GM19455 (cell line): Measurements from ENCODE around the gene IGF2.

Experiments used
- ATAC-seq: cut with Tn5 transposase; IDR thresholded peaks from one replicate; pipeline ENCODE4 v1.9.1; 2021; ENCODE audit not compliant: unreplicated experiment

Gene IGF2

GRCh38 chr11:2093575-2094353 is 45.4 kb downstream of the IGF2 start:
- no peak for ATAC-seq

GRCh38 chr11:2092956-2093412 is 46.2 kb downstream of the IGF2 start:
- no peak for ATAC-seq

DNA sequence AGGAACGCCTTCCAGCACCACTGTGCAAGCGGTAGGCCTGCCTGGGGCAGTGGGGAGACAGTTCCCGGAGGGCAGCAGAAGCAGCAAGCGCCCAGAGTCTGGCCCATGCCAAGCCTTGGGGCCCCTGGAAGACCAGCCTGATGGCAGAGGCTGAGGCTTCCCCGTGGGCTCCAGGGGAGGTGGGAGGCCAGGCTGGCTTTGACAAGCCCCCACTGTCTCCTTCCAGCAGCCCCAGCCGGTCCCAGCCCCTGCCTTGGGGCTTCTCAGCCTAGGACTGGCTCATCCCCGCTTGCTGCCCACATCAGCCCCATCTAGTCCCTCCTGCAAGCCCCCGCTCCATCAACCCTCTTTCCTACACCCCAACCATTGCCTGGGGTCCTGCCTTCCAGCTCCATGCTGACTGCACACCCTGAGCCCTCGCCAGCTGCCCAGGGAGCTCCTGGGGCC is 46.7 kb downstream of the IGF2 start:
- no peak for ATAC-seq

GRCh38 chr11:2091786-2092463 is 47.3 kb downstream of the IGF2 start:
- no peak for ATAC-seq

DNA sequence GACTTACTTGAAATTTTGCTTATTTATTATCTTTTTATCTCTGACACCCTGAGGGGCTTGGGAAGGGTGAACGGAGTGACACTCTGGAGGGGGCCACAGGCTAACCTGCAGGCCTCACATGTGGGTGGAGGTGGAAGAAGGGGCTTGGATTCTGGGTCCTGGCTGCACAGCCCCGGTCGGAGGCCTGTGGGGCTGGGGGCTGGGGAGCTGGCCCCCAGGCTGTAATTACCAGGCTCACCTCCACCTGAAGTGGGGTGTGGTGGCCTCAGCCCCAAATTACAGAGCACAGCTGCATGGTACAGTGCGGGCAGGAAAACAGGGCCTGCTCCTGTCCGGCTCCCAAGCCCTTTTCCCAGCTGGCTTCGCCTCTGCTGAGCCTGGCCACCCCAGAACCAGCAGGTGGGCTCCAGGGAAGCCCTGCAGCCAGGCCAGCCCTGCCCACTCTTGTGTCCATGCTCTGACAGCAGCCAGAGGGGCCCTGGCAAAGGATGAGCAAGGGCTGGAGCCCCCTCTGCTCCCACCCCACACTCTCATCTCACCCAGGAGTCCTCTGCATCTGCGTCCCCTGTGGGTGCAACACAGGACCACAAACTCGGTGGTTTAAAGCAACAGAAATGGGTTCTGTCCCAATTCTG is 48.0 kb downstream of the IGF2 start:
- ATAC-seq, result no peak

DNA sequence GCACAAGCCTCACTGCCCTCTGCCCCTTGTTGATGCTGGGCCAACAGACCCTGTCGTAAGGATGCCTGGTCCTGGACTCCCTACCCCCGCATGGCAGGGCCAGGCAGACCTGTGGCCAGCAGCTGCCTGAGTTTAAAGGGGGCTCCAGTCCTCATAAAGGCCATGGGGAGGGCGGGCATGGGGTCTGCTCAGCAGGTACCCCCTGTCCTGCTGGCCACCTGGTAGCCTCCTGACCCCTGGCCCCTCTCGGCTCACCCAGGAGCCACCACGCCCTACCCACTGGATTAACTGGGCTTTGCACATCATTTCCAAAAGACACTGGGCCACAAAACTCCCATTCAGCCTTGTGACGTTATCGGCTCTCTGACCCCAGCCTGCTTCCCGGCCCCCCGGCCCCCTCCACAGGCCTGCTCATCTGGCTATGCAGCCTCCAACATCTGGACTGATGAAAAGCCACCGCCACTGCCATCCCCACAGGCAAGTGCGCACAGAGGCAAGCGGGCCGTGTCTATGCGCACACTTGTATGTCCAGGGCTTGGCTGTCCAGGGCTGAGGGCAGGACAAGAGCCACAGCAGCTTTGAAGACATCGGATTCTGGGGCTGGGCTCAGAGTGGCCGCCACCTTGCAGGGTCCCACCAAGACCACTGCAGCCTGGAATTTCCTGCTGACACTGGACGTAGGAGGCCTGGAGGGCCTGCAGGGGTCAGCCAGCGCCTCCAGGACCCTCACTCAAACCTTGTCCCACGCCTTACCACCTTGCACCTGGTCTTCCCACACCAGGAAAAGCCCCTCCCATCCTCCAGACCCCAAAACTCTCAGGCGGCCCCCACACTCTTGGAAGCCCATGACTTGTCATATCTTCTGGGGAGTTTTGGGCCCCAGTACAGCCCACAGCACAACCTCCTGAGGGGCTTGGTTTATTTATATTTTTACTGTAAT is 48.7 kb downstream of the IGF2 start:
- no peak for ATAC-seq

DNA sequence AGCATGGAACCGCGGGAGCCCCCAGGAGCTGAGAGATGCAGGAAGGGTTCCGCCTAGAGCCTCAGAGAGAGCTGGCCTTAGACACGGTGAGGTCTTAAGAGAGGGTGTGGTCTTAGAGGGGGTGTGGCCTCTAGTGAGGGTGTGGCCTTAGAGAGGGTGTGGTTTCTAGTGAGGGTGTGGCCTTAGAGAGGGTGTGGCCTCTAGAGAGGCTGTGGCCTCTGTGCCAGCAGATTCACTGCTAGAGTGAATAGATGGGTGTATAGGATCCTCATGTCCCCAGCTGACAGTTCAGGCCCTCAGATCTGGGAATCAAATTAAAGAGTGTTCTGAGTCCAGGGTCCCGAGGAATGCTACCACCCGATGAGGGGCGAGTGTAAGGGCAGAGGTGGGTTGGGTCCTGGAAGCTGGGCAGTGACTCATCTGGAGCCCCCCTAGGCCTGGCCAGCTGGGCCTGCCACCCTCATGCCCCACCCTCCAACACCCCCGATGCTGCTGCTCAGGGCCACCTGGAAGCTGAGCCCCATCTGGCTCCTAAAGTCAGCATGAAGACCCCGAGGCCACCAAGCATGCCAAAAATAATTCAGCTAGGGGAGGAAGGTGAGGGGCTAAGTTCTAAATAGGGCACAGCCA is 49.5 kb downstream of the IGF2 start:
- no peak for ATAC-seq

GRCh38 chr11:2088746-2089535 is 50.2 kb downstream of the IGF2 start:
- no peak for ATAC-seq

DNA sequence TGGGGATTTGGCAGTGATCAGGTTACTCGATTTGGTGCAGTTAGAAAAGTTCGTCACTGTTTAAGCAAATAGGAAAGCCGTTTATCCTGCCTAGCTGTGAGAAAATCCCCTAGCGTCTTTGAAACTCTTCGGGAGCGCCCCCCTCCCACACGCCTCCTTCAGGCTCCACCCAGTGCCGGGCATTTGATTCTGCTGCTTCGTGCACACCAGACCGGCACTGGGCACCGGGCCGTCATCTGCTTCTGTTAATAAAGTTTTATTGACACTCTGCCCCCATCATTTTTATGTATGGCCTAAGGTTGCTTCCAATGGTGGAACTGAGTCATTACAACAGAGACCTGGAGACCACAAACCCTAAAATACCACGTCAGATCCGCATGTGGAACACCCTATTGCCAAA is 50.9 kb downstream of the IGF2 start:
- ATAC-seq, result no peak

GRCh38 chr11:2086239-2087040 is 52.7 kb downstream of the IGF2 start:
- no peak for ATAC-seq

DNA sequence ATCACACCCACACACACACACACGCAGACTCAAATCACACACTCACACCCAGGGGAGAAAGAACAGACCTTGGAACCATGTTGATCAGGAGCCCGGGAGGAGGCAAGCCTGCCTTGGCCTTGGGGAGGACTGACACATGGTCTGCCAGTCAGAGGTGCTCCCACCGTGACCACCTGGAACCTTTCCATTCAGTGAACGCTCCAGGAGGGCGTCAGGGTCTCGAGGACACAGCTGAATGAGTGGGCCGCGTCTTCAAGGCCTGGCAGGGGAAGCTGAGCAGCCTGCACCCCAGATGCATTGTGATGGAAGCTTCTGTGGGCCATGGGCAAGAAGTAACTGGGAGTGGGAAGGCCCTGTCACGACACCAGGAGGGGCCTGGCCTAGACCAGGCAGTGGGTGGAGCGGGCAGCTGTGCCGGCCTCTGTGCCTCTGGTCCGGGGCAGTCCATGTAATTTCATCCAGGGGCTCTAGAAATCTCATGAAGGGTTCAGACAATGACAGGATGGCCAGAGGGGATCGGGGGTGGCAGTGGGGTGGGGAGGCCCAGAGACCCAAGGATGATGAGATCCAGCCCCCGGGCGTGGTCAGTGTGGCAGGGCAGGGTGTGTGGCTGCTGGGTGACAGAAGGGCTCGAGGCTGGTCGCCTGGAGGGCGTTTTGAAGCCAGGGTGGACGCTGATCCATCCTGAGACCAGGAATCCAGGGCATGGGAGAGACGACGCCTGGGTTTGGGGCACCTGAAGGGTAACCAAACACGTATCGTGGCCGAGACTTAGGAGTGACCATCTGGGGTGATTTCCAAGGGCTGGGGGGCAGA is 53.7 kb downstream of the IGF2 start:
- ATAC-seq, result no peak

DNA sequence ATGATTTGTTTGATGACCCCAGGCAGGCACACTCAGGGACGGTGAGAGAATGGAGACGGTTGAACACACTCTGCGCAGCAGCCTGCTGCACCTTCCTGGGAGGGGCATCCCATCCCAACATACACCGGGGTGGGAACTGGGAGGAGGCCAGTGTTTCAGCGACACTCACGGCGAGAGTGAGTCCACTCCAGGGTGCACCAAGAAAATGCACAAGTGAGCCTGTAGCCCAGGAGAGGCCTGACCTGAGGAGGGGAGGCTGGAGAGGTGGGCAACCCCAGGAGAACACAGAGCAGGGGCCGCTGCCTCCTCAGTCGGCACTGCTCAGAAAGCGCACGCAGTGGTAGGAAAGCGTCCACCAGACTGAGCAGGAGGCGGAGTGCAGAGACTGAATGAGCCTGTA is 54.5 kb downstream of the IGF2 start:
- ATAC-seq, result no peak
